Stimulated activated CD4-positive, alpha-beta T cell treated with anti-CD3 and anti-CD28 coated beads, Interleukin-2, amount 100 ng/mL, for 4 hours (primary cell): ENCODE measurements around the gene NTRK2.

ENCODE experiments used
- DNase-seq: peaks from one replicate; pipeline ENCODE4 v3.0.0-alpha.2; 2020; ENCODE audit warnings: low read depth

NTRK2 gene

DNA sequence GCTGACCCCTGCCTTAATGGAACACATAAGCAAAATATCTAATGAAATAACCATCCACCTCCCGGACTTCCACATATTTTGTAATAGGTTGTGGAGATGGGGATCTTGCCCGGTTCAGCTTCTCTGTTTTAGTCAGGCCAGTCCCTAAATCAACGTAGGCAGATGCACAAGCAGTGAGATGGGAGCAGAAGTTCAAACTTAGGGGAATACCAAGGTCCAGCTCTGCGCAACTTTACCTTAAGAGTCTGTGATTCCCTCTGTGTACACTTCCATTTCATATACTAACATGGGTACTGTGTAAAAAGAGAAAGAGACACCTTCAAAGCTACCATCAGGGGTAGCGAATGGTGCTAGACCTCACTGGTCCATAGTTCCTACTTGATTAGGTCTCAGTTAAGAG is 110.9 kb downstream of the NTRK2 start:
- no peak for DNase-seq

DNA sequence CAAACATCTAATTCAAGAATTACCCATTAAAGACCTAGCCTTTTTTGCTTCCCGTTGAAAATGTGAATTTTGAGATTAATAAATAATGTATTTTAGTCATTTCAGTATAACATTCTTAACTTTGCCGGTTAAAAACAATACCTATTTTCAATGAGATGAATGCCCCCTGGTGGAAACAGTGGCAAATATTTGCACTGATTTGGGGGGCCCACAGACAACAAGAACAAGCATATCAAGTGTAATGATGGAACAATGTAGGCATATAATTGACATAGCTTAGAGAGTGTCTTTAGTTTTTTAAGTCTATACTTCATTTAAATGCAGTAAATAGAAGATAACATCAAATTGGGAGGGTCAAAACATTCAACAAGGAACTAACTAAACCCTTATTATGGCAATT is 111.9 kb downstream of the NTRK2 start:
- no peak for DNase-seq

DNA sequence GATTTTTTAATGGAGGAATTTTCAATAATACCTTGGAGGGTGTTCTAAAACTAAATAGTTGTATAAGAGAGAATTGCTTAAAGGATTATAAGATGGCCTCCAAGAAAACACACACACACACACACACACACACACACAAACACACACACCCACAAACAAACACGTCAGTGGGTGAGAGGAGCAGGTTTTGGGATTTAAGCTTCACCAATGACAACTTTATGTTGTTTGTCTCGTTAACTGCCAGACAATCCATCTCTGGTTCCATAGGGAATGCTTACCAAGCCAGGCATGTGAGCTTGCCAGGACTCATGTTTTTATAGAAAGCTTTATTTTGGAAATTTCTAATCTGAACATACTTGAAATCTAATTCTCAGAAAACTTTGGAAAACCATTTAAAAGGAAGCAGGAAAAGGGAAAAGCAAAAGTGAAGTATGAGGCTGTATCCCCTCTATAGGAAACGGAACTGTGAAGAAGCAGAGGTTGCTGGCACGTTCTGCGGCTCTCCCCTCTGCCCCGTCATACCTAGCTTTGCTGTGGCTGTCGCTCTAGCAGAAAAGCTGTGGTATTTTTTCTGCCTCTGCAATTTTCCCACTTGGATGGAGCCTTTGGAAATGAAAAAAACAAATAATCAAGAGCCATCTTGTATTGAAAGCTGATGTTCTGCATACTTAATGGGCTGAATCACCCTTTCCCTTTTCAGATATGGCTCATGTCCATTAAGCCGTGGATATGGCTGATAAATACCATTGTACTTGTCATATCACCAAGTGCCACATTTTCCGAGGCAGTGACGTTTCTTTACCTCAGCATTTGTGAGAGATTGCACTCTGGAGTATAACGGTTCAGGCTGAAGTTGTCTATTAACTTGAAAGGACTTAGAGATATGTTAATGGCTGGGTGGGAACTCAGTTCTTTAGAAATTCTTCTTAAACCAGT is 112.7 kb downstream of the NTRK2 start:
- DNase-seq: no peak

DNA sequence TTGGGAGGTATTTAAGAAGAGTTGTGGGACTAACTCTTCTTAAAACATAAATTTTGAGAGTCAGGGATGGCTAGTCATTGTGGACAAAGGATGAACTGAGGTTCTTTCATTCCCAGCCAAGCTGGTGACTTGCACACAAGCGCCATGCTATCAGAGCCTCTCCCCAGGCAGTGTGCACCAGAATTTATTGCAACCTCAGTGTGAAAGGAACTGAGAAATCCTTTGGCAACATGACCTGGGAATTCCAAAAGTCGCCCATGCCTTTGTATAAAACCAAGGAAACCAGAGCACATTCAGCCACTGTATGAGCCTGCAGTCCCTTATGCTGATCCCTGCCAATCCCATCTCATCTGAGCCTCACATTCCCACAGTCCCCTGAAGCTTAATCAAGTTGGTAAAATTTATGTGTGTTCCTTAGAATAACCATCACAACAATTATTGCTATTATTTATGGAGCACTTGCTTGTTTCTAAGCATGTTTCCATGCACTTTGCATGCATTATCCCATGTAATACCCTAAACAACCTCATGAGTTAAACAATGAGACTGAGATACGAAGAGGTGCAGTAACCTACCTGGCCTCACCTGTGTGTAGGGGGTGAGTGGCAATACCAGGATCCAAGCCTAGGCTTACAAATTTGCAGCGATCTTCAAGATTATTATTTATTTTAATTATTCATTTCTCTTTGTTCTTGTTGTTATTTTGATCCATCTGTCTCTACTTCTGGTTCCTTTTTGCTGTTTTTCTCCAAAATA is 116.4 kb downstream of the NTRK2 start:
- DNase-seq: no peak

DNA sequence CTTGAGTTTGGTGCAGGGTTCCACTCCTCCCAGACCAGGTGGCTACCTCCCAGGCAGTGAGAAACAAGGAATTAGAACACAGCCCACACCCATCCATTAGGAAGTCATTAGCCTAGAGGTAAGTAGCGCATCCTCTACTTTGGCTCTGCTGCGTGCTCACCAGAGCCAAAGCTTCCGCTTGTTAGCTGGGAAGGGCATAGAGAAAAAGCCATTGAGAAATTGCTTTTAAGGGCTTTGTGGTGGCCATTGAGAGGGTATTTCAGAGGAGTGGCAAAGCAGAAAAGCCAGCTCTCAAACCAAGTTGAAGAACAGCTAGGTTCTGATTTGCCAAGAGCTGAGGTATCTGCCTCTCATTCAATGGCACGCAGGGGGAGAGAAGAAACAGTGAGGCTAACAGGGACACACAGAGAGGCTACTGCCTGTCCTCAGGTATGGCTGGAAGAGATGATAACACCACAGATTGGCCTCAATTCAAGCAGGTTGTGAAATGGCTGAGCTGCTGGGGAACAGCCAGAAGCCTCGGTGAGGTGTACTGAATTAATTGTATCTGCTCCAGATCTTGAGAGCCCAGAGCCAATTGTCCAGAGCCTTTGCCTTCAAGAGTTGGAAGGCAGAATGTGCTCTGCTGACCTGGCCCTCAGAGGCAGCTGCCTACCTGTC is 119.4 kb downstream of the NTRK2 start:
- DNase-seq: no peak

DNA sequence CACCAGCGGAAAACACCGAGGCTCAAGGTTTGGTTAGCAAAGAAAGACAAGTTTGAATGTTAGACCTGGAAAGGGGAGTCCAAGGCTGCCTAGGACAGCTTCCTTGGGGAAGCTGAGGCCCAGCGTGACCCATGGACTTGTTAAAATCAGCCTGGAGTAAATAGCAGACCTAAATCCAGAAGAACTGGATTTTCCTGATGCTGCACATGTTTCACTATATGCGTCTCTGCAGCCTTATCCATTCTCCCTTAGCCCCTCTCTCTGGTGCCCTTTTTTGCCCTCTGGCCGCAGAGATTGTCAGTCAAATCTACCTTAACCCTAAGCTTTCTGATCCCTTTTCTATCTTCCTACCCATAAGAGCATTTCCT is 119.9 kb downstream of the NTRK2 start:
- no peak for DNase-seq

DNA sequence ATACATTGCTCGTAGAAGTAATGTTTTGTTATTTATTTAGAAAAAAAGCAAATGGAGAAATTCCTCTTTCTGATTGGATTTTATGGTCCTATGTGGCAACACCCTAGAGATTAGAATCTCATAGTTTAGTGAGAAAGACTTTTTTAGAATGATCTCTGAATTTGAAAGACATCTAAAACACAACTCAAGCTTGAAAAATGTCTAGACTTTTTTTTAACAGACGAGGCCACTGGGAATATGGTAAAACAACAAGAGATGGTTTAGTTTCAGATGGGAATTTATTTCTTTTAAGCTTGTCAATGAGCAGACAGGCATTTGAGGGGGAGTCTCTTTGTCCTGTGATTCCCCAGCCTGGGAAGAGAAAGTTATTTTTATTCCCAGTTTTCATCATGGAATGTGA is 122.1 kb downstream of the NTRK2 start:
- no peak for DNase-seq

DNA sequence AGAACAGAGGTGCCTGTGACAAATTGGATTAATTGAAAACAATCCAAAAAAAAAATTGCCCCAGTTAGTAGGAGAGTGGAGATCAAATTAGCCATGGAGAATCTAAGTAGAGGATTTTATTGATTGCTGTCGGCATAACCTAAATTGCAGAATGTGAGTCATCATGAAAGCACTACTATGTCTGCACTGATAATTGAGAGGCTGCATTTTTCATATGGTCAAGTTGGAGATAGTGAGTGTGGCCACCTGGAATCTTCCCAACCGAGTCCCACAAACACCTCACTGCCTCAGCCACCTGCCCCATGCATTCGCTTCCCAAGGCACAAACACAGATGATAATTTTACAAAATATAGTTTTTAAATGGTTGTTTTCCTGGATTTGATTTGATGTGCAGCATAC is 123.7 kb downstream of the NTRK2 start:
- no peak for DNase-seq

DNA sequence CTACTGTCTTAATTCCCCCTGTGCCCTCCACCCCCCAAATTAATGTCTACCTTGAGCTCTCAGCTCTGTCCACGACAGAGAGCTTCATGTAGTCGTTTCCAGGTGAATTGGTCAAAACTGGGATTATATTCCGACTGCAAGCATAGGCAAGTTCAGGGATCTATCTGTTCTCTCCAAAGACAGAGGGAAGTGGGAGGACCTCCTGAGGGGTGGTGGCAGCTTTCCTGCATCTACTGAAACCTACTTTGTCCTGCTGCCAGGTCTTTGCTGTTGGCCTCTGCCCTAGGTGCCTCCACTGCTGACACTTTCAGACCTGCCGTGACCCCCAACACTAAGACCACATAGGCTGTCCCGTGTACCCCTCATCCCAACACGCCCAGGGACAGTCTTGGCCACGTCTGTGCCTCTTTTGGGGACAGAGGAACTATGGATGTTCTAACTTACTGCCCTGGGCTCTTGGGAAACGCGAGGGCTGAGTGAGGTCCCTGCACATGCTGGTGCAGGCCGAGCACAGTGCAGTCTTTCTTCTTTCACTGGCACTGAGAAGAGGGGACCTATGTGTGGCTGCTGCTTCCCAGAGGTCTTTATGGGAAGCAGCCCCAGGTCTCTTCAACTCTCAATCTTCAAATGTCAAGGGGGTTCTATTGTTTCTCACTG is 125.6 kb downstream of the NTRK2 start:
- DNase-seq: no peak

DNA sequence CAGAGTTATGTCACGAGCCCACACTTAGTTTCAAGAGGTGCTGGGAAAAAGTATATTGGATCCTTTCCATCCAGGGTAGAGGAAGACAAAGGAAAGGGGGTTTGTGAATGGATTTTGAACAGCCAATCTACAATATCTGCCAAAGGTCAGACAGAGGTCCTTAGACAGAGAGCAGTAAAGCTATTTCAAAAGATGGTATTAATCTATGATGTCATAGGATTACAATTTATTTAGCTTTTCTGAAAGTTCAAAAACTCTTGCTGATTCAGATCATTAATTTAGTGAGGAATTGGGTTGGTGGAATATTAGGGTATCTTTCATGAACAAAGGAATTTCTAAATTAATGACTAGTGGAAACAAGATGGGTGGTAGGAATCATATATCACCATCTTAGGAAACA is 126.9 kb downstream of the NTRK2 start:
- DNase-seq: no peak

DNA sequence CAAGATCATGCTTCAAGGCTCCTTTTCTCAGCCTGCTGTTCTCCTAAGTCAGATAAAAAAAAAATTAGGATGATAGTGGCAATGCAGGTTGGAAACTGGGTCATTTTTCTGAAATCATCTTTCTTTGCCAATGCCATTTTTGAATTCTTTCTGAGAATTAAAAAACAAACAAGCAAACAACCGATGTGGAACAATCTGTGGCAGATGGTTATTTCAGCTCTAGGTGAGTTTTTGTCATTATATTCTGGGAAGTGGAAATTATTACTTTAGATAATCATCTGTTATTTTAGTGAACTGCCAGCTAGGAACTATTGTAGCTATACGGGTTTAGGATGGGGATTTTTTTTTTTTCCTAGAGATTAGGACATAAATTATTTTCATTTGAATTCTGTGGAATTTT is 129.7 kb downstream of the NTRK2 start:
- no peak for DNase-seq

DNA sequence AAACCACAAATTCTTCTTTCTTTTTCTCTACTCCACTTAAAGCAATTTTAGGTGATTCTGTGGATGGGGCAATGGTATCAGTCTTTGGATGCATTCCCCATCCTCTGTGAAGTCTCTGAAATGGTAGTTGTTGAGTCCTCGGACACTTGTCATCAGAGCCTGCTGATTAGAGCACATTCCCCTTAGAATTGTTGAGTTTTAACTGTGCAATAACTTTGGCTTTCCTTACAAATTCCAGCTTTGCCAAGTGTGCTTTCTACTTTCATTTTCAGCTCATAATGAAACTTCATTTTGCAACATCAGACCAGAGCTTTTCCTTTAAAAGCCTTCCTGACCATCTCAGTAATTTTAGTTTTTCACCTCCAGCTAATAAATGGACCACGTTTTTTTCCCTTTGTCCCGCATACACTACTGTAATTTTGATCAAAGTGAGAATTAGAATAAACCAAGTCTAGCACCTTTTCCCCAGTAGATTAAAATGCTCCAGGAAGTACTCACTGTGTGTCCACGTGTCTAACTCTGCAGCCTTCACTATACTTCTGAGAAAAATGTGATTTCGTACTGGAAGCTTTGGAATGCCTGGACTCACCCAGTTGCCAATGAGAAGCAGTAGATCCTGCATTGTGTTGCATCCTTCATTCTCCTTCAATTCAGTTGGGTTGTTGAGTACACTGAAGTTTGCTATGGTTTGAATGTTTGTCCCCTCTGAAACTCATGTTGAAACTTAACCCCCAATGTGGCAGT is 135.6 kb downstream of the NTRK2 start:
- no peak for DNase-seq

DNA sequence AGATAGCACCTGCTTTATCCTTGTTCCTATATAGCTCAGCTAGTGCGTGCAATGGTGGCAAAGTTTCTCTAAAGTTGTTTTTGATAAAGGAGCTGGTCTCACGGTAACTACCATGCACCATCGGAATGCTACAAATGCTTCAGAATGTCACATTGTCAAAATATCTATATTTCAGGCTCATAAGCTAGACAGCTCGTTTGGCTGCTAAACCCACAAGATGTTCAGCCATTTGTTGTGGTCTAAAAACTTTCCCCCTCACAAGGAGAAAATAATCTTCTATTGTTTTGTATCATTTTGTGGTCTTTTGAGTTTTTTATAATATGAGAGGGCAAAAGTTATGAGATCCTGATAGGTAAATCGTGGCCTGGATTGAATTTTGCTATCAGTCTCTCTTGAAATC is 137.9 kb downstream of the NTRK2 start:
- no peak for DNase-seq

DNA sequence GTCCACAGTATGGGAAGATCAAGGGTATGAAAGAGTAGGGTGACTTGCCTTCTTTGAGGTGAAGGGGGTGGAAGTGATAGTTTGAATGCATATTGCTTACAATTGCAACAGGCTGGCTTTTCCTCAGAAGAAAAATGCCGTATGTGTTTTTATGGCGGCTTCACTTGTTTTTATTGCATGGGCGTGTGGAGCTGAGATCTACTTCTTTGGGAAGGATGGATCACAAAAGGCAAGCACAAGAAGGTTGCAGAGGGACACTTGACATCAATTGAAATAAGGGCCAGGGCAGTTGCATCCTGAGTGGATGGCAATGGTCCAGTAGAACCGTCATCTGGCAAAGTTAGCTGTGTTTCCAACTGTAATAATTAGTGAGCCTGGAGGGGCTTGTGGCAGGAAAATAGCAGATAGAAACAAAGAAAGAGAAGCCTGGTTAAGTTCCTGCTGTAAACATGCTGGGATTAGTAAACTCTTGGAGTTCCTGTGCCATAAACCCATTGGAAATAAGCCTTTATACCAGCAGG is 138.4 kb downstream of the NTRK2 start:
- DNase-seq: no peak

DNA sequence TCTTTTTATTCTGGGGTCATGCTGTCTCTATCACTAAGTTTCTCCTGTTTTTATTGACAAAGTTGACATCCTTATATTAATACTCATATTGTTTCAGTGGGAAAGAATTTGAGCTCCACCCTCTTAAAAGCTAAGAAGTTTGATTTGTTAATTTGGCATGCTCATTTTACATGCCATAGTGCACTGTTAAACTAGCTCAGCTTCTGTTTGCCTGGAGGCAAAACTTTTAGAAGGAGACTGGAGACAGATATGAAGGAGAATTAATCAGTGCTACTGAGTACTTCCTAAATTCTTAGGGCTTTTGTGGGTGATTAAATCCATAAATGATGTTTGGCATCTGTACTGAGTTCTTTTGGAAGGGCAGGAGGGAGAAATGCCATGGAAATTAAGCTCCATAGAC is 138.9 kb downstream of the NTRK2 start:
- DNase-seq: no peak

DNA sequence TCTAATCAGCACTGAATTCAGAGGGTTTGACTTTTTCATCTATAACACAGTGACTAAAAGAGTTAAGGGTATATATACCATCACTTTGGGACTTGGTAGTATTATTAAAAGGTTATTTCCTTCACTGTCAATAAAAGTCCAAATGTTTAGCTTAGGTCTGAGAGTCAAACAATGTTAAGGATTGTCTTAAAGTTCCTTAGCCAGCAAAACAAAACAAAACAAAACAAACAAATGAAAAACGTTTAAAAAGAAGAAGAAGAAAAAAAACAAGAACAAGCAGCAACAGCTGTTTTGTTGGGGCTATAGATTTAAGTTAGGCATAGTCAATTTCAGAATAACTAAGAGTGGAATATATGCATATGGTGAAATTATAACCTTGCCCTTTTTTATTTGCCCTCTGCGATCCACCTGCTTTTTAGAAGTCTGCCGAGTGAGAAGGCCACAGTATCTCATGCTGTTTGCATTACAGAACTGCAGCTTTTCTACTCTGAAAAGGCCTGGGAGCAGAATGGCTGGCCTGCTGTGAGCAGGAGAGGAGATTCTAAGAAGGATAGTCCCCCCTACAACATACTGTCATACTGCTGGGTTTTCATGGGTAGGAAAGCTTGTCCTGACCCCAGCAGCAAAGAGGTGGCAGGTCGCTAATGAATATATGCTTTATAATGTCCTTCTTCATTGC is 141.7 kb downstream of the NTRK2 start:
- DNase-seq: no peak

DNA sequence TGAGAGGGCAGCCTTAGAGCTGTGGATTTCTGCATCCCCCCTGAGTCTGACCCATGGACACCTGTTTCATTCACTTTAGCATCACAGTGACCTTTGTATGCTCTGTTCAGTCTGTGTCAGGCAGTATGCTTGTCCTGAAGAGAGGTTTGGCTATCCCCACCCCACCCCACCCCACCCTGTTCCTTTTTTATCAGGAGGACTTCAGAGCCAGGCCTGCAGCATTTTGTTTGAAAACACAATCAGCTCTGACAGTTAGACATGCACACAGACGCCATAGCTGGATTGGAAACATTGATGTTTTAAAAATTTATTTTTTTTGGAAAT is 142.2 kb downstream of the NTRK2 start:
- DNase-seq: no peak

DNA sequence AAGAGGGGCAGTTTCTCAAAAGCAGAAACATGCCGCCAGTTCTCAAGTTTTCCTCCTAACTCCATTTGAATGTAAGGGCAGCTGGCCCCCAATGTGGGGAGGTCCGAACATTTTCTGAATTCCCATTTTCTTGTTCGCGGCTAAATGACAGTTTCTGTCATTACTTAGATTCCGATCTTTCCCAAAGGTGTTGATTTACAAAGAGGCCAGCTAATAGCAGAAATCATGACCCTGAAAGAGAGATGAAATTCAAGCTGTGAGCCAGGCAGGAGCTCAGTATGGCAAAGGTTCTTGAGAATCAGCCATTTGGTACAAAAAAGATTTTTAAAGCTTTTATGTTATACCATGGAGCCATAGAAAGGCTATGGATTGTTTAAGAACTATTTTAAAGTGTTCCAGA is 142.8 kb downstream of the NTRK2 start:
- no peak for DNase-seq

DNA sequence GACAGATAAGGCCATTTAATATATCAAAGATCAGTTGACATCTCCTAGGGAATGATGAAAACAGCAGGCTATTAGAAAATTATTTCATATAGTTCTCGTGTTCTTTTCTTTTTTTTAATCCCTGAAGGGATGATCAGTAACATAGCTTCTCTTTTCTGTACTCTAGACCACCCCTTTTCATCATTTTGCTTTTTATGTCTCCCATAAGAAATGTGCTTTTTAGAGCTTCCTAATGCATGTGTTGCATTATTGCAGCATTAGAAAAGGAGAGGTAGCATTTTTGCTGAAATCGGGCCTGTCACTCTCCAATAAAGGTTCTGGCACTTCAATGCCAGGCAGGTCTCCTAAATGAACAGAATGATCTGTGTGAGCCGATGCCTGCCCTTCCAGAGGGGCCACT is 143.3 kb downstream of the NTRK2 start:
- no peak for DNase-seq

DNA sequence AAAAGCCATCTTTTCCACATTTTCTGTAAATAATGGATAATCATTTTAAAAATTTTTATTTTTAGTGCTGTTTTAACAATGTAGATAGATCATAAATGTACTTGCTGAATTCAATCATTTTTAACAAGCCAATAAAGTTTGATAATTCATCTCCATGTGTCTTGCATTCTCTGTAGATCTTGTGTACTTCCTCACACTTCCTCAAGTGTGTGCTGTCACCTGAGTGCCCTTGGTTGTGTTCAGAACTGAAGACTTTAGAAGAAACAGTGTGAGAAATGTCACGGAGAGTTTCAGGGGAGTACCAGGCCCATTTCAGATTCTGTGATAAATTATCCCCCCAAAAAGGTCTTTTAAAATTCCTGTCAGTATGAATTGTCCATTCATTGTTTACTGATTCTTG is 146.0 kb downstream of the NTRK2 start:
- no peak for DNase-seq

DNA sequence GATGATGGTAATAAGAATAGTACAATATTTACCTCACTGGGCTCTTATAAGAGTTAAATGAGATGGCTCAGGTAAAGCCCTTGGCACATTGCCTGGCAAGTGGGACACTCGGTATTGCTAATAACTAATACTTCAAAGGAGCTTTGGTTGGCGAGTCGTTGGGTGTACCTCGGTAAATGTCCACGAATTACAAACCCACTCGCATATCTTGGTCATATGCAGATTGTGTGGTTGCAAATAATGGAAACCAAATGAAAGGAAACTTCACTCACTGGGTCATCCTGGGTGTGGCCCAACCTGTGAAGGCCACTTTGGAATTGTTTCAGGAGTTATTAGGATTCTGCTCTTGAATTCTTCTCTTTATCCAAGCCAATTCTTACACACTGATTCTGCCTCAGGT is 147.5 kb downstream of the NTRK2 start:
- no peak for DNase-seq
